Cardiac fibroblast (primary cell): ENCODE measurements around the gene SUPT3H.
A peak's percentile ranks its signal among the peaks of the same experiment; 100 is the strongest.

Experiments
- DNase-seq, 2 donors: peaks; one replicate each; pipeline versions ENCODE4 v3.0.0 to v3.0.0-alpha.2; 2010; ENCODE audit warnings: low read depth in 2 of 2
- H3K4me3 ChIP-seq, 2 donors: replicated peaks in 1 of 2; 1 replicate in 1 of 2; 2 replicates in 1 of 2; pipeline ENCODE4 v1.5.1; 2011; ENCODE audit warnings: low read depth in 2 of 2, low read length in 2 of 2, mild to moderate bottlenecking in 2 of 2, moderate library complexity in 1 of 2
- CTCF ChIP-seq: IDR thresholded peaks from one replicate; pipeline ENCODE4 v1.5.1; 2011; ENCODE audit warnings: low read depth, mild to moderate bottlenecking, low read length, inconsistent platforms

Gene SUPT3H

GRCh38 chr6:45136495-45136894, 241.2 kb downstream of the SUPT3H start:
- no peak overlapping the region for H3K4me3 ChIP-seq
- DNase-seq, result no peak
- no peak for TF ChIP-seq CTCF

- no peak for TF ChIP-seq CTCF
- no peak overlapping the region for H3K4me3 ChIP-seq
These were observed 245.0 kb downstream of the SUPT3H start for GRCh38 chr6:45132658-45133294.

GRCh38 chr6:45132059-45132458, 245.7 kb downstream of the SUPT3H start:
- DNase-seq, result peak; percentile 35 to 73
- TF ChIP-seq CTCF, result no peak
- H3K4me3 ChIP-seq, result no peak overlapping the region

More at GRCh38 chr6:45132658-45133294, 245.0 kb downstream of the SUPT3H start:
- DNase-seq, result no peak

- H3K4me3 ChIP-seq, result no peak overlapping the region
- no peak for TF ChIP-seq CTCF
- no peak for DNase-seq
These were observed 248.7 kb downstream of the SUPT3H start for GRCh38 chr6:45129051-45129450.

GRCh38 chr6:45127185-45127584, 250.5 kb downstream of the SUPT3H start:
- TF ChIP-seq CTCF, result no peak
- H3K4me3 ChIP-seq, result no peak overlapping the region
- no peak for DNase-seq

GRCh38 chr6:45126033-45126432, 251.7 kb downstream of the SUPT3H start:
- DNase-seq, result no peak
- H3K4me3 ChIP-seq, result no peak overlapping the region
- TF ChIP-seq CTCF, result no peak

- TF ChIP-seq CTCF, result no peak
- DNase-seq, result no peak
- H3K4me3 ChIP-seq, result no peak overlapping the region
These were observed 254.7 kb downstream of the SUPT3H start for GRCh38 chr6:45123023-45123422.
